HG03469 (cell line): Measurements from ENCODE around the gene KLHL41.
"Not testable (repeated sequence)": the region's sequence is repeated elsewhere in the genome, so short reads cannot be mapped to it uniquely, and the experiment has no call there.

Source experiments
- ATAC-seq: cut with Tn5 transposase; IDR thresholded peaks from one replicate; pipeline ENCODE4 v1.9.1; 2021; ENCODE audit warnings: mild to moderate bottlenecking, moderate library complexity, moderate number of reproducible peaks; ENCODE audit not compliant: unreplicated experiment

The KLHL41 gene

GRCh38 chr2:169507698-169508097, 1.8 kb upstream of the KLHL41 start:
- ATAC-seq = no peak

GRCh38 chr2:169509955-169510354, 453 bp downstream of the KLHL41 start:
- ATAC-seq = no peak

- no peak for ATAC-seq
These were observed 994 bp downstream of the KLHL41 start for GRCh38 chr2:169510496-169510895.

GRCh38 chr2:169511818-169512217, 2.3 kb downstream of the KLHL41 start:
- no peak for ATAC-seq

GRCh38 chr2:169512525-169512924, 3.0 kb downstream of the KLHL41 start:
- no peak for ATAC-seq

GRCh38 chr2:169513094-169513493, 3.6 kb downstream of the KLHL41 start:
- no peak for ATAC-seq

- ATAC-seq = no peak
These were observed 4.4 kb downstream of the KLHL41 start for GRCh38 chr2:169513926-169514325.

GRCh38 chr2:169514758-169515157, 5.3 kb downstream of the KLHL41 start:
- not testable (repeated sequence) for ATAC-seq

- not testable (repeated sequence) for ATAC-seq
These were observed 7.0 kb downstream of the KLHL41 start for GRCh38 chr2:169516488-169516995.

- no peak for ATAC-seq
These were observed 11.4 kb downstream of the KLHL41 start for GRCh38 chr2:169520896-169521295.

- no peak for ATAC-seq
These were observed 14.2 kb downstream of the KLHL41 start for GRCh38 chr2:169523681-169524080.

GRCh38 chr2:169525434-169525833, 15.9 kb downstream of the KLHL41 start:
- no peak for ATAC-seq

GRCh38 chr2:169526451-169526850, 16.9 kb downstream of the KLHL41 start:
- ATAC-seq = no peak

GRCh38 chr2:169528271-169528701, 18.8 kb downstream of the KLHL41 start:
- ATAC-seq = peak; percentile 79

- not testable (repeated sequence) for ATAC-seq
These were observed 30.0 kb downstream of the KLHL41 start for GRCh38 chr2:169539460-169539859.

- no peak for ATAC-seq
These were observed 30.6 kb downstream of the KLHL41 start for GRCh38 chr2:169540146-169540545.

GRCh38 chr2:169542433-169542832, 32.9 kb downstream of the KLHL41 start:
- ATAC-seq = no peak

GRCh38 chr2:169546756-169547155, 37.3 kb downstream of the KLHL41 start:
- ATAC-seq = no peak

GRCh38 chr2:169561364-169561763, 51.9 kb downstream of the KLHL41 start:
- ATAC-seq = no peak

GRCh38 chr2:169562084-169562483, 52.6 kb downstream of the KLHL41 start:
- not testable (repeated sequence) for ATAC-seq

- ATAC-seq = no peak
These were observed 53.0 kb downstream of the KLHL41 start for GRCh38 chr2:169562519-169562918.

- ATAC-seq = no peak
These were observed 56.2 kb downstream of the KLHL41 start for GRCh38 chr2:169565686-169566085.

- no peak for ATAC-seq
These were observed 60.4 kb downstream of the KLHL41 start for GRCh38 chr2:169569948-169570347.
